Keratinocyte (primary cell): ENCODE data around the gene C16orf96. TPM values are rescaled to one million over a fixed set of nuclear protein-coding genes. Genes with fewer than 3 reads are reported as not detected.

Experiments used
- DNase-seq: peaks from one replicate; pipeline ENCODE4 v3.0.0-alpha.2; 2011; ENCODE audit warnings: low read depth, missing footprints, low spot score
- FAIRE-seq: peaks from 2 replicates; lab custom pipeline; 2011; peaks lifted over from hg19 to GRCh38; lab: Jason Lieb, UNC
- H2AFZ ChIP-seq: 2 replicates; pipeline ENCODE4 v1.6.0; 2012; ENCODE audit warnings: low read length, control low read depth, inconsistent platforms; ENCODE audit not compliant: control insufficient read depth
- H3K27ac ChIP-seq: 2 replicates; pipeline ENCODE4 v1.5.1; 2011; ENCODE audit warnings: low read length; ENCODE audit not compliant: control insufficient read depth, insufficient read depth
- H3K27me3 ChIP-seq: 3 replicates; pipeline ENCODE4 v1.6.0; 2011; ENCODE audit warnings: low read length; ENCODE audit not compliant: control insufficient read depth, insufficient read depth; ENCODE audit errors: extremely low read depth
- H3K36me3 ChIP-seq, 2 experiments: 2 replicates in 1 of 2; 3 replicates in 1 of 2; pipeline ENCODE4 v1.5.1; 2011; ENCODE audit warnings: low read length in 2 of 2, mild to moderate bottlenecking in 1 of 2; ENCODE audit not compliant: control insufficient read depth in 2 of 2, insufficient read depth in 2 of 2; ENCODE audit errors: extremely low read depth in 1 of 2
- H3K4me1 ChIP-seq: 3 replicates; pipeline ENCODE4 v1.5.1; 2011; ENCODE audit warnings: low read length; ENCODE audit not compliant: control insufficient read depth, insufficient read depth; ENCODE audit errors: extremely low read depth
- H3K4me2 ChIP-seq: 3 replicates; pipeline ENCODE4 v1.6.0; 2011; ENCODE audit warnings: low read depth, low read length; ENCODE audit not compliant: control insufficient read depth, insufficient read depth; ENCODE audit errors: extremely low read depth
- H3K4me3 ChIP-seq, 3 experiments: fragments of 200-600 bp in 1 of 3; sonication (generic) in 1 of 3; 2 replicates in 2 of 3; 3 replicates in 1 of 3; pipeline ENCODE4 v1.5.1; 2011 to 2016; ENCODE audit warnings: low read length in 3 of 3, mild to moderate bottlenecking in 3 of 3, control low read depth in 2 of 3, inconsistent platforms in 1 of 3, low read depth in 1 of 3, mixed read lengths in 1 of 3, mixed run types in 1 of 3, moderate library complexity in 1 of 3; ENCODE audit not compliant: control insufficient read depth in 2 of 3, insufficient read depth in 2 of 3; ENCODE audit errors: extremely low read depth in 1 of 3
- H3K79me2 ChIP-seq: 2 replicates; pipeline ENCODE4 v1.6.0; 2012; ENCODE audit warnings: low read length; ENCODE audit not compliant: control insufficient read depth, insufficient read depth
- H3K9ac ChIP-seq: 3 replicates; pipeline ENCODE4 v1.6.0; 2011; ENCODE audit warnings: low read length; ENCODE audit not compliant: control insufficient read depth, insufficient read depth; ENCODE audit errors: extremely low read depth
- H3K9me1 ChIP-seq: 3 replicates; pipeline ENCODE4 v1.6.0; 2011; ENCODE audit warnings: low read length; ENCODE audit not compliant: control insufficient read depth, insufficient read depth; ENCODE audit errors: extremely low read depth
- H3K9me3 ChIP-seq: 2 replicates; pipeline ENCODE4 v1.5.1; 2012; ENCODE audit warnings: low read depth, low read length; ENCODE audit not compliant: control insufficient read depth
- H4K20me1 ChIP-seq: 3 replicates; pipeline ENCODE4 v1.6.0; 2011; ENCODE audit warnings: low read length; ENCODE audit not compliant: control insufficient read depth, insufficient read depth; ENCODE audit errors: extremely low read depth
- CTCF ChIP-seq, 3 experiments: IDR thresholded peaks in 1 of 3; conservative IDR thresholded peaks in 1 of 3; optimal IDR thresholded peaks in 1 of 3; 2 replicates in 2 of 3; 3 replicates in 1 of 3; pipeline versions ENCODE3 to v1.5.1; 2011; ENCODE audit warnings: low read length in 3 of 3, mild to moderate bottlenecking in 3 of 3, moderate library complexity in 2 of 3, control low read depth in 1 of 3, inconsistent platforms in 1 of 3; ENCODE audit not compliant: insufficient read depth in 2 of 3; ENCODE audit errors: extremely low read depth in 1 of 3
- EZH2 ChIP-seq: IDR thresholded peaks from one replicate; pipeline ENCODE4 v1.6.1; 2012; ENCODE audit warnings: inconsistent platforms, mild to moderate bottlenecking, low read length, moderate library complexity
- dilution Hi-C: fragments of 300-500 bp; cut with MboI; formaldehyde crosslinking; loops from one replicate; pipeline ENCODE4 v1.7.0; 2020; ENCODE audit warnings: low sequenced_read_pairs; ENCODE audit not compliant: extremely low pct_ligation_motif_present
- polyA plus RNA-seq, 5 experiments: library from polyadenylated mRNA; depleted of rRNA in 3 of 5; stranded (reverse) in 3 of 5; stranded (forward) in 1 of 5; unstranded in 1 of 5; fragments of >200 nt; gene quantifications; 1 replicate in 1 of 5; 2 replicates in 3 of 5; 3 replicates in 1 of 5; pipeline versions ENCODE4 v1.2.1 to v1.2.3, GENCODE V29; 2011 to 2012; ENCODE audit warnings: missing spikeins in 2 of 5, low read depth in 1 of 5, low replicate concordance in 1 of 5

Gene C16orf96
- polyA plus RNA-seq, 1 donor (not counting 4 experiments of a cell fraction or from before 2014, with no cell fraction given), result not detected

- no peak overlapping the region for H3K4me2 ChIP-seq
- DNase-seq (no peak), FAIRE-seq (no peak)
- no peaks in the 10 kb centered on the region for H4K20me1 ChIP-seq
- H3K27me3 ChIP-seq, result peaks cover 2% of the 10 kb centered on the region
- no peak overlapping the region for H3K4me3 ChIP-seq
- no peak overlapping the region for H3K9ac ChIP-seq
- TF ChIP-seq EZH2, result no peak
- TF ChIP-seq CTCF (optimal IDR thresholded peaks at IDR 0.05 in 1 of 3, IDR thresholded peaks at IDR 0.05 in 1 of 3, conservative IDR thresholded peaks at IDR 0.05 in 1 of 3; ENCODE audit: extremely low read depth in 1 of 3, insufficient read depth in 2 of 3, low read length in 3 of 3), result no peak
- H3K9me3 ChIP-seq, result no peaks in the 10 kb centered on the region
- no peaks in the 10 kb centered on the region for H3K36me3 ChIP-seq
- H3K4me1 ChIP-seq, result peaks cover 2% of the 10 kb centered on the region
- H3K9me1 ChIP-seq, result no peaks in the 10 kb centered on the region
- no peak overlapping the region for H3K27ac ChIP-seq
- no peaks in the 10 kb centered on the region for H3K79me2 ChIP-seq
- H2AFZ ChIP-seq, result no peak overlapping the region
- dilution Hi-C loops, result no loop called here
These were observed 22.9 kb downstream of the C16orf96 start for GRCh38 chr16:4578961-4579530.

GRCh38 chr16:4580250-4580649 is 24.1 kb downstream of the C16orf96 start:
- FAIRE-seq (no peak), DNase-seq (no peak)

More at GRCh38 chr16:4580250-4580649, 24.1 kb downstream of the C16orf96 start:
- Histone ChIP-seq H3K4me2 (no peak overlapping the region), H4K20me1 (no peaks in the 10 kb centered on the region), H3K9me1 (no peaks in the 10 kb centered on the region), H3K36me3 (no peaks in the 10 kb centered on the region), H3K9ac (no peak overlapping the region), H3K4me1 (peaks cover 2% of the 10 kb centered on the region), H3K4me3 (no peak overlapping the region), H2AFZ (no peak overlapping the region), H3K27ac (no peak overlapping the region), H3K9me3 (no peaks in the 10 kb centered on the region), H3K79me2 (no peaks in the 10 kb centered on the region), H3K27me3 (peaks cover 2% of the 10 kb centered on the region)
- dilution Hi-C loops, result no loop called here
- TF ChIP-seq EZH2 (no peak), CTCF (optimal IDR thresholded peaks at IDR 0.05 in 1 of 3, IDR thresholded peaks at IDR 0.05 in 1 of 3, conservative IDR thresholded peaks at IDR 0.05 in 1 of 3; ENCODE audit: extremely low read depth in 1 of 3, insufficient read depth in 2 of 3, low read length in 3 of 3) (no peak)
